Upper lobe of right lung (tissue), 1 donor: ENCODE data around the gene GPSM1. TPM values are rescaled to one million over a fixed set of nuclear protein-coding genes. Genes with fewer than 3 reads are reported as not detected.

Source experiments
- ATAC-seq: fragments of 200-7000 bp; cut with Tn5 transposase; one replicate; pipeline ENCODE4 v1.9.1; 2020; ENCODE audit warnings: mild to moderate bottlenecking, moderate library complexity
- DNase-seq: peaks from one replicate; pipeline ENCODE4 v3.0.0-alpha.2; 2020
- H3K27ac ChIP-seq: fragments of 200-600 bp; one replicate; pipeline ENCODE4 v1.8.0; 2022
- H3K27me3 ChIP-seq: fragments of 200-600 bp; one replicate; pipeline ENCODE4 v1.8.0; 2022; ENCODE audit warnings: mild to moderate bottlenecking
- H3K36me3 ChIP-seq: fragments of 200-600 bp; one replicate; pipeline ENCODE4 v1.8.0; 2022
- H3K4me1 ChIP-seq: fragments of 200-600 bp; one replicate; pipeline ENCODE4 v1.8.0; 2022
- H3K4me3 ChIP-seq: fragments of 200-600 bp; one replicate; pipeline ENCODE4 v1.8.0; 2022; ENCODE audit warnings: mild to moderate bottlenecking
- H3K9me3 ChIP-seq: fragments of 200-600 bp; one replicate; pipeline ENCODE4 v1.8.0; 2022
- intact Hi-C: fragments of 100-400 bp; cut with DNase I; formaldehyde crosslinking; loops from one replicate; pipeline ENCODE4 v1.11.0; 2022
- total RNA-seq: library from RNA; stranded (reverse); fragmentation: NEBNext Ultra II Directional; extraction: Animal tissue kit (Norgen Biotek cat#: 25700); gene quantifications from one replicate; pipeline ENCODE4 v1.2.1, GENCODE V29; 2021
- TF ChIP-seq, protein P1 (sequence below): fragments of 200-600 bp; IDR thresholded peaks from one replicate; pipeline ENCODE4 v1.8.0; 2022; ENCODE audit warnings: antibody characterized with exemption
- donor health status: DM: no; HTN: yes; CAD: no; lungs with severe emphysema.

The GPSM1 gene
- total RNA-seq, 1 donor from 2014 or later: 27.3 TPM

DNA sequence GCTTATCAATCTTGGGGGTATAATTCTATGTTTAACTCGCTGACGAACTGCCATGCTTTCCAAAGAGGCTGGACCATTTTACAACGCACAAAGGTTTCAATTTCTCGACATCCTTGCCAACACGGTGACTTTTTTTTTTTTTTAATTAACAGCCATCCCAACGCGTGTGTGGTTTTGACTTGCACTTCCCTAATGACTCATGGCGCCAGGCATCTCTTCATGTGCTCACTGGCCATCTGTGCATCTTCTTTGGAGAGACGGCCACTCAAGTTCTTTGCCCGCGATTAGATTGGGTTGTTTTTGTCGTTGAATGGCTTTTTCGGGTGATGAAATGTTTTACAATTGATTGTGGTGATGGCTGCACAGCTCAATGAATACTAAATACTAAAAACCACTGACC, 58.7 kb downstream of the GPSM1 start:
- TF ChIP-seq, protein P1, sequence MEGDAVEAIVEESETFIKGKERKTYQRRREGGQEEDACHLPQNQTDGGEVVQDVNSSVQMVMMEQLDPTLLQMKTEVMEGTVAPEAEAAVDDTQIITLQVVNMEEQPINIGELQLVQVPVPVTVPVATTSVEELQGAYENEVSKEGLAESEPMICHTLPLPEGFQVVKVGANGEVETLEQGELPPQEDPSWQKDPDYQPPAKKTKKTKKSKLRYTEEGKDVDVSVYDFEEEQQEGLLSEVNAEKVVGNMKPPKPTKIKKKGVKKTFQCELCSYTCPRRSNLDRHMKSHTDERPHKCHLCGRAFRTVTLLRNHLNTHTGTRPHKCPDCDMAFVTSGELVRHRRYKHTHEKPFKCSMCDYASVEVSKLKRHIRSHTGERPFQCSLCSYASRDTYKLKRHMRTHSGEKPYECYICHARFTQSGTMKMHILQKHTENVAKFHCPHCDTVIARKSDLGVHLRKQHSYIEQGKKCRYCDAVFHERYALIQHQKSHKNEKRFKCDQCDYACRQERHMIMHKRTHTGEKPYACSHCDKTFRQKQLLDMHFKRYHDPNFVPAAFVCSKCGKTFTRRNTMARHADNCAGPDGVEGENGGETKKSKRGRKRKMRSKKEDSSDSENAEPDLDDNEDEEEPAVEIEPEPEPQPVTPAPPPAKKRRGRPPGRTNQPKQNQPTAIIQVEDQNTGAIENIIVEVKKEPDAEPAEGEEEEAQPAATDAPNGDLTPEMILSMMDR: no peak
- DNase-seq (no peak), ATAC-seq (no peak)
- Histone ChIP-seq H3K27ac (no peak overlapping the region), H3K4me1 (no peaks in the 10 kb centered on the region), H3K4me3 (no peak overlapping the region), H3K9me3 (no peaks in the 10 kb centered on the region), H3K36me3 (peaks cover 48% of the 10 kb centered on the region), H3K27me3 (no peaks in the 10 kb centered on the region)
- intact Hi-C loops: no loop called here

DNA sequence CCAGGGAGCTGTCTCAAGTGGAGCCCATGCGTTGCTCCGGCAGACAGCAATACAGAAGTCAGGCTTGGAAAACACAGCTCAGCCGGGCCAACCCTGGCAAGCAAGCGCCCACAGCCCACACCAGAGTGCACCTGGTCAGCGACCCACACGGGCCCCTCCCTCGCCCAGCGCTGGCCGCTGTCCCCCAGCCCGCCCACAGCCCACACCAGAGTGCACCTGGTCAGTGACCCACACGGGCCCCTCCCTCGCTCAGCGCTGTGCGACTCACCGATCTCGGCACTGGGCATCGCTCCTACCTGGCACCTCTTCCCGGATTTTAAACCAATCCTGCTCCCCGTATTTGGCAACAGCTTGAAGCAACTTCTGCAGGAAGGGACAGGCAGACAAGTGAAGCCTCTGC, 59.9 kb downstream of the GPSM1 start:
- TF ChIP-seq, protein P1: no peak
- H3K9me3 ChIP-seq: no peaks in the 10 kb centered on the region
- ATAC-seq (peak; percentile 12), DNase-seq (no peak)
- intact Hi-C loops: no loop called here
- no peaks in the 10 kb centered on the region for H3K27me3 ChIP-seq
- H3K4me3 ChIP-seq: no peak overlapping the region
- no peak overlapping the region for H3K27ac ChIP-seq
- H3K36me3 ChIP-seq: peaks cover 53% of the 10 kb centered on the region
- no peaks in the 10 kb centered on the region for H3K4me1 ChIP-seq

DNA sequence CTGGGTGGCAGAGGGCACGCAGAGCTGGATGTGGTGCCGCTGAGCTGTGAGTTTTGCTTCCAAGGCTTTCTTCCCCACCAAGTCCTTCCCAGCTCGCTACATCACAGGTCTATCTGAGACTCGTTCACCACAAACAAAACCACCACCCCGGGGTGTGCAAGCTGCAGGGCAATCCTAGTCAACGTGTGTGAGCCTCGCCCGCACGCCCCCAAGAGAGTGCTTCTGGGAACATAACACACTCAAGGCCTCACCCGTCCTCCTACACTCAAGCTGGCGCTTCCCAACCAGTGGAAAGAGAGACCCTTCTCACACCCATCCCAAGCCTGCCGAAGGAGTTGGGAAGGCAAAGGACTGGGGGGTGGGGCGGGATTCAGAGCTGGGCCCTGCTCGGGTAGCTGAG, 62.1 kb downstream of the GPSM1 start:
- ATAC-seq (no peak), DNase-seq (no peak)
- no peak overlapping the region for H3K27ac ChIP-seq
- no peaks in the 10 kb centered on the region for H3K9me3 ChIP-seq
- intact Hi-C loops: no loop called here
- no peaks in the 10 kb centered on the region for H3K4me1 ChIP-seq
- H3K27me3 ChIP-seq: no peaks in the 10 kb centered on the region
- no peak overlapping the region for H3K4me3 ChIP-seq
- TF ChIP-seq, protein P1: no peak
- H3K36me3 ChIP-seq: peaks cover 47% of the 10 kb centered on the region

DNA sequence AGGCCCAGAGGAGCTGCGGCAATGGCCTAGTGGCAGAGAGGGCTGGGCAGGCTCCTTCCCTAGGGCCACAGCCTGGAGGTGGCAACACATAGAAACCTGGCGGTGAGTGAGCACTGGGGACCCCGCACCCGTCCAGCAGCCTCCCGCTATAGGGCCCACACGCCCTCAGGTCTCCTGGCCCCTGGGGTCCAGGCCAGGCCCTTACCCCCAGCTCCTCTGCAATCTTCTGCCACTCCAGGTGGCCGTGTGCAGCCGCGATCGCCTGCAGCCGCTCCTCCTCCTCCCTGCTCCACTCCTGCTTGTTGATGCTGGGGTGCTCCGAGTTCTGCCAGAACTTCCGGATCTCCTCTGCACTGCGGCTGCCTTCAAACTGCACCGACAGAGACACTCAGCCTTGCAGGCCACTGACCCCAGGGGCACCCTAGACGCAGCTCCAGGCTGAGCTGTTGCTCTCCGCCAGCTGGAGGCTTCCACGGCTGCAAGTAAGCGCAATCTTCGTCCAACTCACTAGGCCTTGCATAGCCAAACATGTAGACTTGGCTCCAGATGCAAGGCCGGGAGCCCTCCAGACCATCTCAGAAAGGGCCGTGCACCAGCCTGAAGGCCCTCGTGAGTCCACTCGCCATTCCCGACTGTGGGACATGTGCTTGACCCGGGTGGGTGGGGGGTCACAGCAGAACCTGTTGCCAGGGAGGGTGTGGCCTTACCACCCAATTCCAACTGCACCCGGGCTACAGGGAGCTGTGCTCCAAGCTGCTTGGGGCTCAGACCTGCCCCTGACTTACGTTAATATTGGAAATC, 64.6 kb downstream of the GPSM1 start:
- Histone ChIP-seq H3K27me3 (no peaks in the 10 kb centered on the region), H3K36me3 (peaks cover 64% of the 10 kb centered on the region), H3K4me3 (no peak overlapping the region), H3K4me1 (no peaks in the 10 kb centered on the region), H3K9me3 (no peaks in the 10 kb centered on the region), H3K27ac (no peak overlapping the region)
- ATAC-seq: no peak
- intact Hi-C loops: no loop called here
- peak; percentile 59 for DNase-seq
- TF ChIP-seq, protein P1: no peak

DNA sequence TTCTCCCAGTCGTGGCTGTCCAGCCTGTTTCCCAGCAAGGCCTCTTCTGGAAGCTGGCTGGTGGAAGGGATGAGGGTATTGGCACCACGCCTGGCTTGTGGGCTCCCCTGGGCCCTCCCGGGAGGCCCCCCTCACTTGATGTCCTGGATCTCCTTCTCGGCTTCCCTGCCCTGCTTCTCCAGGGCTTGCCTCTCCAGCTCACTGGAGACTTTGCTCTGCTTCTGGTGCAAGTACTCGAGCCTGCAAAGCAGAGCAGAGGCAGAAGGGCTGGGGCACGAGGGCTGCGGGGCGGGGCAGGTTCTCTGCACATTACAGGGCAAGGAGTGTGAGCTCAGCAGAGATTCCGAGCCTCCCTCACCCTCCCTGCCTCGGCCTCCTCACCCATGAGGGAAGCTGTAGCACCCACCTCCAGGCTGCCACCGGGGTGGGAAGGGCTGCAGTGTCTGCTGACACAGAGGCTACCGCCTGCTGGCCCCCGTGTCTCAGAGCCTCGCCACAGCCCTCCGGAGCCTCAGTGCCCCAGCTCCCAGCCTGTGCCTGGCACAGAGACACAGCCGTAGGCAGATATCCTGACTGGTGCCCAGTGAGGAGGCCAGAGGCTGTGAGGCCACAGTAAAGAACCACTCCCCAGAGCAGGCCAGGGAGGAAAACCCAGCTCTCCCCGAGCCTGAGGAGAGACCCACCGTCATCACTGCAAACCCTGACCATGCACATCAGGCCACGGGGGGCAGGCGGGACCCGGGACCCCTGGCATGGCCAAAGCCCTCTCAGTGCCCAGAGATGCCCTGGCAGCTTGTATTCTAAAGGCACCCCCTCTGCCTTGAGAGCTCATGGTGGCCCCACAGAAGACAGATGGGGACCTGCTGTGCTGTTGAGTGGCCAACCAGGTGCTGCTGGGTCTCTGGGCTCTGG, 65.5 kb downstream of the GPSM1 start:
- Histone ChIP-seq H3K4me3 (no peak overlapping the region), H3K4me1 (no peaks in the 10 kb centered on the region), H3K9me3 (no peaks in the 10 kb centered on the region), H3K27me3 (no peaks in the 10 kb centered on the region), H3K36me3 (peaks cover 62% of the 10 kb centered on the region), H3K27ac (no peak overlapping the region)
- TF ChIP-seq, protein P1: no peak
- DNase-seq (no peak), ATAC-seq (no peak)
- intact Hi-C loops: no loop called here
